HCT116 (cell line): ENCODE results near the gene THAP2. TPM values are rescaled to one million over a fixed set of nuclear protein-coding genes. Genes with fewer than 3 reads are reported as not detected.

Experiments
- ATAC-seq: fragments of 200-7000 bp; cut with Tn5 transposase; 2 replicates; pipeline ENCODE4 v1.9.1; 2020; ENCODE audit warnings: mild to moderate bottlenecking, moderate library complexity
- BruUV-seq: library from RNA; stranded (reverse); fragments of 400-500 nt; replicated peaks from 2 replicates; lab custom pipeline; 2021; lab: Mats Ljungman, UMichigan
- CTCF ChIA-PET: fragments of 300-600 bp; sonication (Branson Sonifier 250); formaldehyde crosslinking; loops from one replicate; lab custom pipeline; 2021; ENCODE audit warnings: antibody characterized with exemption; lab: Charles Lee
- POLR2A ChIA-PET: fragments of 300-600, 350-600 bp; sonication (Branson Sonifier 250); formaldehyde crosslinking; loops from one replicate; lab custom pipeline; 2021; ENCODE audit warnings: antibody characterized with exemption; lab: Charles Lee
- RAD21 ChIA-PET, 2 experiments: fragments of 300-600 bp; sonication (Branson Sonifier 250); formaldehyde crosslinking; loops; one replicate each; lab custom pipeline; 2023; ENCODE audit warnings: low total read pairs in 2 of 2; ENCODE audit not compliant: uncharacterized antibody in 2 of 2, unreplicated experiment in 2 of 2, low non-redundant PET in 1 of 2; lab: Charles Lee
- DNase-seq: peaks from one replicate; pipeline ENCODE4 v3.0.0-alpha.2; 2010; ENCODE audit warnings: low read depth, low spot score
- H2AFZ ChIP-seq: fragments of 200-600 bp; shearing (Covaris generic), sonication (generic); 2 replicates; pipeline ENCODE4 v1.6.1; 2017; ENCODE audit warnings: low read depth, mixed run types, mixed read lengths, antibody characterized with exemption, low read length; ENCODE audit not compliant: poor library complexity, severe bottlenecking
- H3K27ac ChIP-seq: 2 replicates; pipeline ENCODE4 v1.5.1; 2012; ENCODE audit warnings: low read depth, low read length
- H3K27me3 ChIP-seq: fragments of 200-600 bp; sonication (generic); 2 replicates; pipeline ENCODE4 v1.6.1; 2016; ENCODE audit warnings: mixed run types, low read length, mixed read lengths; ENCODE audit not compliant: insufficient read depth
- H3K36me3 ChIP-seq, 2 experiments: fragments of 200-500 bp in 1 of 2; fragments of 200-600 bp in 1 of 2; sonication (Bioruptor generic) in 1 of 2; sonication (generic) in 1 of 2; 2 replicates each; pipeline versions ENCODE4 v1.5.1 to v1.6.1; 2014 to 2016; ENCODE audit warnings: low read length in 2 of 2, inconsistent platforms in 1 of 2, mixed read lengths in 1 of 2, mixed run types in 1 of 2; ENCODE audit not compliant: insufficient read depth in 2 of 2, control insufficient read depth in 1 of 2
- H3K4me1 ChIP-seq, 2 experiments: fragments of 200-600 bp in 1 of 2; sonication (generic) in 1 of 2; 2 replicates each; pipeline versions ENCODE4 v1.5.1 to v1.6.1; 2012 to 2017; ENCODE audit warnings: low read length in 2 of 2, inconsistent platforms in 1 of 2, mild to moderate bottlenecking in 1 of 2, mixed read lengths in 1 of 2, mixed run types in 1 of 2, moderate library complexity in 1 of 2; ENCODE audit not compliant: insufficient read depth in 2 of 2, control insufficient read depth in 1 of 2
- H3K4me2 ChIP-seq: fragments of 200-600 bp; sonication (generic); 2 replicates; pipeline ENCODE4 v1.6.1; 2017; ENCODE audit warnings: mixed run types, low read length, mixed read lengths
- H3K4me3 ChIP-seq, 2 experiments: fragments of 200-600 bp in 1 of 2; sonication (generic) in 1 of 2; replicated peaks in 1 of 2; 2 replicates each; pipeline ENCODE4 v1.5.1; 2011 to 2016; ENCODE audit warnings: low read length in 2 of 2, control low read depth in 1 of 2, low read depth in 1 of 2, mild to moderate bottlenecking in 1 of 2, mixed read lengths in 1 of 2, mixed run types in 1 of 2
- H3K79me2 ChIP-seq: fragments of 200-600 bp; sonication (generic); 2 replicates; pipeline ENCODE4 v1.6.1; 2017; ENCODE audit warnings: mild to moderate bottlenecking, mixed run types, low read length, moderate library complexity, mixed read lengths; ENCODE audit not compliant: insufficient read depth
- H3K9ac ChIP-seq: fragments of 200-600 bp; sonication (generic); 2 replicates; pipeline ENCODE4 v1.6.1; 2016; ENCODE audit warnings: low read length, mixed read lengths
- H3K9me2 ChIP-seq: fragments of 200-600 bp; sonication (generic), shearing (Covaris generic); 2 replicates; pipeline ENCODE4 v1.6.1; 2017; ENCODE audit warnings: mixed run types, mild to moderate bottlenecking, moderate library complexity; ENCODE audit not compliant: insufficient read depth
- H3K9me3 ChIP-seq, 2 experiments: fragments of 200-500 bp in 1 of 2; fragments of 200-600 bp in 1 of 2; sonication (Bioruptor generic) in 1 of 2; sonication (generic) in 1 of 2; 2 replicates each; pipeline ENCODE4 v1.6.1; 2014 to 2017; ENCODE audit warnings: low read length in 2 of 2, mixed read lengths in 2 of 2, inconsistent platforms in 1 of 2, low read depth in 1 of 2, mild to moderate bottlenecking in 1 of 2, mixed run types in 1 of 2, moderate library complexity in 1 of 2; ENCODE audit not compliant: control insufficient read depth in 1 of 2, insufficient read depth in 1 of 2
- H4K20me1 ChIP-seq: fragments of 200-600 bp; sonication (generic), shearing (Covaris generic); 2 replicates; pipeline ENCODE4 v1.6.1; 2017; ENCODE audit warnings: mixed run types, mild to moderate bottlenecking, moderate library complexity; ENCODE audit not compliant: insufficient read depth
- CBX3 ChIP-seq: IDR thresholded peaks from 2 replicates; pipeline ENCODE4 v1.6.1; 2012; ENCODE audit warnings: low read depth
- CTCF ChIP-seq, 3 experiments: fragments of 200-600 bp in 1 of 3; sonication (generic) in 1 of 3; IDR thresholded peaks in 2 of 3; conservative IDR thresholded peaks in 1 of 3; 2 replicates each; pipeline ENCODE4 v1.5.1; 2012 to 2017; ENCODE audit warnings: low read depth in 2 of 3, low read length in 2 of 3, antibody characterized with exemption in 1 of 3, borderline replicate concordance in 1 of 3, control low read depth in 1 of 3, mild to moderate bottlenecking in 1 of 3, mixed read lengths in 1 of 3, mixed run types in 1 of 3, moderate library complexity in 1 of 3; ENCODE audit not compliant: insufficient read depth in 1 of 3
- ELF1 ChIP-seq: IDR thresholded peaks from 2 replicates; pipeline ENCODE4 v1.6.1; 2012; ENCODE audit warnings: low read depth, borderline replicate concordance
- EZH2phosphoT487 ChIP-seq: fragments of 200-600 bp; IDR thresholded peaks from 2 replicates; pipeline ENCODE4 v1.6.1; 2018; ENCODE audit warnings: antibody characterized with exemption, borderline replicate concordance
- JUND ChIP-seq: IDR thresholded peaks from 2 replicates; pipeline ENCODE4 v1.6.1; 2012
- MAX ChIP-seq: IDR thresholded peaks from 2 replicates; pipeline ENCODE4 v1.6.1; 2012
- POLR2AphosphoS5 ChIP-seq: IDR thresholded peaks from 2 replicates; pipeline ENCODE4 v1.6.1; 2011; ENCODE audit warnings: mild to moderate bottlenecking, low read depth, low read length, moderate library complexity
- REST ChIP-seq: IDR thresholded peaks from 2 replicates; pipeline ENCODE4 v1.6.1; 2012; ENCODE audit warnings: low read depth
- SP1 ChIP-seq: IDR thresholded peaks from 2 replicates; pipeline ENCODE4 v1.6.1; 2012; ENCODE audit warnings: low read depth
- SRF ChIP-seq: IDR thresholded peaks from 2 replicates; pipeline ENCODE4 v1.6.1; 2012; ENCODE audit warnings: low read depth
- YY1 ChIP-seq: IDR thresholded peaks from 2 replicates; pipeline ENCODE4 v1.6.1; 2011; ENCODE audit warnings: low read length, low read depth, moderate library complexity, mild to moderate bottlenecking; ENCODE audit not compliant: insufficient replicate concordance; ENCODE audit errors: extremely low read depth
- ZFX ChIP-seq: fragments of 450-650 bp; IDR thresholded peaks from 2 replicates; pipeline ENCODE4 v1.6.1; 2017
- ZNF274 ChIP-seq: fragments of 200-500 bp; sonication (Bioruptor generic); IDR thresholded peaks from 2 replicates; pipeline ENCODE4 v1.6.1; 2014; ENCODE audit warnings: mild to moderate bottlenecking, low read depth, low read length, inconsistent platforms
- intact Hi-C: fragments of 100-400 bp; cut with micrococcal nuclease; formaldehyde crosslinking; loops from 2 replicates; pipeline ENCODE4 v1.10.0; 2022
- total RNA-seq: library from RNA; stranded (reverse); gene quantifications from one replicate; pipeline ENCODE4 v1.2.1, GENCODE V29; 2021; ENCODE audit not compliant: unreplicated experiment

THAP2 gene
- total RNA-seq, 1 experiment from 2014 or later: 3.7 TPM

- H3K4me1 ChIP-seq: peaks cover 0 to 19% of the 10 kb centered on the region in 2 experiments; a peak in 2 of 4 replicates
- no peak overlapping the region for H2AFZ ChIP-seq
- no peak overlapping the region for H3K4me2 ChIP-seq
- no peak overlapping the region for H3K27ac ChIP-seq
- H3K79me2 ChIP-seq: no peaks in the 10 kb centered on the region
- no peaks in the 10 kb centered on the region for H3K36me3 ChIP-seq
- ChIA-PET POLR2A (interaction anchor here (1.2 kb wide), 1 partner anchor 19 kb away, joined by 3 read pairs; the partner anchor contains the start of genes THAP2 and ZFC3H1), CTCF (no interaction called here), RAD21 (no interaction called here)
- H3K9ac ChIP-seq: no peak overlapping the region
- no peaks in the 10 kb centered on the region for H4K20me1 ChIP-seq
- no peaks in the 10 kb centered on the region for H3K9me2 ChIP-seq
- intact Hi-C loops: no loop called here
- TF ChIP-seq ZFX (no peak), POLR2AphosphoS5 (no peak), REST (no peak)
- no peaks in the 10 kb centered on the region for H3K27me3 ChIP-seq
- ATAC-seq: no peak
- H3K9me3 ChIP-seq: no peaks in the 10 kb centered on the region
- DNase-seq: no peak
- no peak overlapping the region for H3K4me3 ChIP-seq
- no TSS peak for BruUV-seq
Measured at GRCh38 chr12:71682466-71682865, 18.4 kb downstream of the THAP2 start.

GRCh38 chr12:71683633-71684032, 19.5 kb downstream of the THAP2 start:
- DNase-seq (no peak), ATAC-seq (no peak)
- ChIA-PET POLR2A (no interaction called here), CTCF (no interaction called here), RAD21 (no interaction called here)
- no peaks in the 10 kb centered on the region for H3K79me2 ChIP-seq
- H3K9me3 ChIP-seq: no peaks in the 10 kb centered on the region
- no peaks in the 10 kb centered on the region for H3K27me3 ChIP-seq
- peaks cover 0 to 19% of the 10 kb centered on the region in 2 experiments; a peak in 2 of 4 replicates for H3K4me1 ChIP-seq
- H3K4me3 ChIP-seq: no peak overlapping the region
- H2AFZ ChIP-seq: no peak overlapping the region
- no peaks in the 10 kb centered on the region for H3K36me3 ChIP-seq
- no peaks in the 10 kb centered on the region for H3K9me2 ChIP-seq
- no peaks in the 10 kb centered on the region for H4K20me1 ChIP-seq
- intact Hi-C loops: no loop called here
- H3K9ac ChIP-seq: no peak overlapping the region
- H3K4me2 ChIP-seq: no peak overlapping the region
- BruUV-seq: no TSS peak
- H3K27ac ChIP-seq: no peak overlapping the region
- TF ChIP-seq MAX: no peak
- TF ChIP-seq SP1: no peak
- no peak for TF ChIP-seq JUND
- TF ChIP-seq ELF1: no peak
- no peak for TF ChIP-seq YY1
- no peak for TF ChIP-seq CTCF (IDR thresholded peaks at IDR 0.05 in 2 of 3, conservative IDR thresholded peaks at IDR 0.05 in 1 of 3; ENCODE audit: borderline replicate concordance in 1 of 3, insufficient read depth in 1 of 3, low read depth in 2 of 3, low read length in 2 of 3)
- no peak for TF ChIP-seq SRF
- no peak for TF ChIP-seq CBX3
- TF ChIP-seq POLR2AphosphoS5: no peak
- TF ChIP-seq ZNF274: no peak
- TF ChIP-seq EZH2phosphoT487: no peak
